HG02884 (cell line): Measurements from ENCODE around the gene ANKRD40CL.

Experiments used
- ATAC-seq: cut with Tn5 transposase; IDR thresholded peaks from one replicate; pipeline ENCODE4 v1.9.1; 2021; ENCODE audit warnings: mild to moderate bottlenecking, moderate library complexity; ENCODE audit not compliant: unreplicated experiment

ANKRD40CL gene

GRCh38 chr17:50719144-50719923, 48.0 kb downstream of the ANKRD40CL start, which contains the start of gene LUC7L3:
LUC7L3 (plus strand) TSS chr17:50719603; CDS start chr17:50719733, 130 bp downstream.
- peak; percentile 80 for ATAC-seq

DNA sequence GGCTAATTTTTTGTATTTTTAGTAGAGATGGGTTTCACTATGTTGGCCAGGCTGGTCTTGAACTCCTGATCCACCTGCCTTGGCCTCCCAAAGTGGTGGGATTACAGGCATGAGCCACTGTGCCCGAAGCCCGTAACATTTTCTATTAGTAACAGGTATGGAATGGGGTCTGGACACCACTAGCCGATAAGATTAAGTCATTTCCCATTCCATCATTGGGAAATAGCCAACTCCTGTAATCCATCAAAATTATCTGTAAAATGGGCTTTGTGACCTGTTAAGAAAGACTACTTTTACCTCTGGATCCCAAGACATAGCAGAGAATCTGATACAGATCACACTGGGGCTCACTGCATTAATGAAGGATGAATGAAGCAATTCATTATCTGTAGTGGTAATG, 51.8 kb downstream of the ANKRD40CL start:
- no peak for ATAC-seq

DNA sequence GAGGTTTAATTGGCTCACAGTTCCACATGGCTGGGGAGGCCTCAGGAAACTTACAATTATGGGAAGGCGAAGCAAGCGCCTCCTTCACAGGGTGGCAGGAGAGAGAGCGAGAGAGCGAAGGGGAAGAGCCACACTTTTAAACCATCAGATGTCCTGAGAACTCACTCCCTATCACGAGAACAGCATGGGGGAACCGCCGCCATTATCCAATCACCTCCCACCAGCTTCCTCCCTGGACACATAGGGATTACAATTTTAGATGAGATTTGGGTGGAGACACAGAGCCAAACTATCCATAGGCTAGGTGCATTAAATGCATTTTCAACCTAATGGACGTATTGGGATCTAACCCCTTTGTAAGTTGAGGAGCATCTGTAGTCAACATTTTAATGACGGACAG, 54.7 kb downstream of the ANKRD40CL start:
- no peak for ATAC-seq
